Mucosa of gallbladder (tissue), 1 donor: ENCODE results near the gene NEURL1. TPM values are rescaled to one million over a fixed set of nuclear protein-coding genes. Genes with fewer than 3 reads are reported as not detected.
"Not testable (repeated sequence)": the region's sequence is repeated elsewhere in the genome, so short reads cannot be mapped to it uniquely, and the experiment has no call there.

ENCODE experiments used
- DNase-seq: peaks from one replicate; pipeline ENCODE4 v3.0.0-alpha.2; 2020; ENCODE audit warnings: low spot score
- total RNA-seq: library from RNA; stranded (reverse); gene quantifications from one replicate; pipeline ENCODE4 v1.2.1, GENCODE V29; 2021
- donor health status: DM: no; HTN: no; CAD: no.

The NEURL1 gene
- total RNA-seq, 1 donor from 2014 or later, result 4.9 TPM

DNA sequence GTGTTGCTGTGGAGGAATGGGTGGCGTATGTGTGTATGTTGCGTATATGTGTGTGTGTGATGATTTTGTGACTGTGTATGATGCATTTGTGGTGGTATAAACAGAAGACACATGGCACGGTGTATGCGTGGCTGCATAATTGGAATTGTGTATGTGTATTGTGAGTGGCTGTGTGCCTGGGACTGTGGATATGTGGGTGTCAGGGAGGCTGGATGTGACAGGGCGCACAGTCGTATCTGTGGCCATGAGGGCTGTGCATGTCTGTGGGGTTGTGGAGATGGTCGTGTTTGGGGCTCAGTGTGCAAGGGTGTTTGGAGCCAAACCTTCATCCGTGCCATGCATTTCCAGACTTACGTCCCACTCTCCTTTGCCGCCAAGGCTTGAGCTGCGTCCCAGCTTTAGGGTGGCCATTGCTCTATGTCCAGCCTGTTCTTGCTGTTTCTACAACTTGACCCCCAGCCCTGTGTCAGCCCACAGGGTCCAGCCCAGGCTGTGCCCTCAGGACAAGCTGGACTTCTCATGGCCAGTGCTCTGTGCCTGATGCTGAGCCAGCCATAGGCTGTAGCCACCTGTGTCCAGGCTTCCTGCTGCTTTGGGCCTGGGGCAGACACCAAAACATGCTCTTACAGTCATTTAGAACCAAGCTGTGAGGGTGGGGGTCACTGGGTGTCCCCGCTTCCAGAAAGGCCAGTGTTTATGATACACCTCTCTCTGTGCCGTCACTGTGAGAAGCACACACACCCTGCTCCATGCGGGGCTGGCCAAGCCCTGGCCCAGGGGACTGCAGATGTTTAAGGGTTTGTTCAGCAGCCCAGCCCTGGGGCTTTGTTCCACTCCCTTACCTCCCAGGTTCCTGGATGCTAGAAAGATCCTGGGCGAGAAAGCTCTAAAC lies 127.6 kb downstream of the NEURL1 start:
- DNase-seq, result no peak

DNA sequence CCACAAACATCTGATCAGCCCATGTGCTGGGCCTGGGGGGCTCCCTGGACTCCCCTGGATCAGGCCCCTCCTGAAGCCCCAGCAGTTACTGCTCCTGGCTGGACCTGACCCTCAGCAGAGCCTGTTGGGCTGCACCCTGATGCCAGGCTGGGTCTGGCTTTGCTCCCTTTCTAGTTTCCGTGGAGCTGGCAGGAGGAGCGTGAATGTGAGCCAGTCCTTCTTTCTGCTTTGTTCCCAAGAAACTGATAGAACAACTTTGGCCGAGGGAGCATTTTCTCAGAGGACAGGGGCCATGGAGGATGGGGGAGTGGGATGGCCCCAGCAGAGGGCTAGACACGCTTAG lies 128.2 kb downstream of the NEURL1 start:
- DNase-seq, result peak; percentile 31

DNA sequence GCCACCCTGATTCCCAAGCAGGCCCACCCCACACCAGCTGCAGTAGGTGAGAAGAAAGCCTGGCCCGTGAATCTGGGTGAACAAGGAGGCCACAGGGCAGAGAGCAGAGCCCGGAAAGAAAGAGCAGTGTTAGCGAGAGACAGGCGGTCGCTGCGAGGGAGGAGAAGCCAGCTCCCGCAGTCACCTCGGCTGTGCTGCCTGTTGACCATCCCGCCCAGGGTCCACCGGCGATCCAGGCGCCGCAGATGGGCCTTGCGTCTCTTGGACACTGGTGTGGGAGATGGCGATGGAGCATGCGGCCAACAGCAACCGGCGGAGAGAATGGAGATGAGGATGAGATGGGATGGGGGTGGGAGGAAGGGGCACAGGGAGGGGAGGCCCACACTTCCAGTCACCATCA lies 128.8 kb downstream of the NEURL1 start:
- no peak for DNase-seq

DNA sequence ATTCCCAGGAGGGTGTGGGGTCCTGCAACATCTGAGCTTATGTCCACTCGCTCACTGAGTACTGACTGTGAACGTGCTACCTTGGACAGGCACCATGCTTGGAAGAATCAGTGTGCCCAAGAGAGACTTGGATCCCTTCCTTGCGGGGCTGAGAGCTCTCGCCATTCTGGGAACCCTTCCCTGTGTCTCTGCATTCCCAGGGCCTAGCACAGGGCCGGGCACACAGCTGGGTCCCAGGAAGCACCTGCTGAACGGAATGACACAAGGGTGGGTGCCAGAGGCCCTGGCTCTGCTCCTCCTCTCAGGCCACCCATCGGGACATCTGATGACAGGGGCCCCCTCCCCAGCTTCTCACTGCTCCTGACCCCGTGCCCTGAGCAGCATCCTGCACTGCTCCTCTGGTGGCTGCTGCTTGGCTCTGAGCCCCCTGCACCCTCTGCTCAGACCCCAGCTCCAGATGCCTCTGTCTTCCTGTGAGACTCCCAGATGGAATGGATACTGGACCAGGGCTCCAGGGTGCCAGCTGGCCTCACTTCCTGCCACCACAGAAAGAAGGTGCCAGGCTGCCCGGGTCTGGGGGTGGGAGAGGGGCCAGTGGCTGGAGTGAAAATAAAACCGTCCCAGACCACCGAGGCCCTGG lies 129.6 kb downstream of the NEURL1 start:
- DNase-seq, result no peak

DNA sequence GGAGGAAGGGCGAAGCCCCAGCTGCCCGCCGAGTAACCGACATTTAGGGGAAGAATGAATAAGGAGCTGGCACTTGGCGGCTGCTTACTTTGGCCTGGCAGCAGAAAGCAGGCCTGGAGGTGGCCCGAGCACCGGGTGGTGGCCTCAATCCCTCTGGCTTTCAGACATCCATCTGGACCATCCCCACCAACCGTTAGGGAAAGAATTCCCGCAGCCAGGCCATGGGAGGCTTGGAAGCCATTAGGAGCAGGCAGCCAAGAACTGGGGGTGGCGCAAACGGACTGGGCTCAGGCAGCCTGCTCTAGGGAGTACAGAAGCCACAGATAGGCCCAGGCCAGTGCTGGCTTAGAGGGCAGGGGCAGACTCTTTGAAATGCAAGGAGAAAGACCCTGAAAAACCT lies 132.7 kb downstream of the NEURL1 start:
- no peak for DNase-seq

DNA sequence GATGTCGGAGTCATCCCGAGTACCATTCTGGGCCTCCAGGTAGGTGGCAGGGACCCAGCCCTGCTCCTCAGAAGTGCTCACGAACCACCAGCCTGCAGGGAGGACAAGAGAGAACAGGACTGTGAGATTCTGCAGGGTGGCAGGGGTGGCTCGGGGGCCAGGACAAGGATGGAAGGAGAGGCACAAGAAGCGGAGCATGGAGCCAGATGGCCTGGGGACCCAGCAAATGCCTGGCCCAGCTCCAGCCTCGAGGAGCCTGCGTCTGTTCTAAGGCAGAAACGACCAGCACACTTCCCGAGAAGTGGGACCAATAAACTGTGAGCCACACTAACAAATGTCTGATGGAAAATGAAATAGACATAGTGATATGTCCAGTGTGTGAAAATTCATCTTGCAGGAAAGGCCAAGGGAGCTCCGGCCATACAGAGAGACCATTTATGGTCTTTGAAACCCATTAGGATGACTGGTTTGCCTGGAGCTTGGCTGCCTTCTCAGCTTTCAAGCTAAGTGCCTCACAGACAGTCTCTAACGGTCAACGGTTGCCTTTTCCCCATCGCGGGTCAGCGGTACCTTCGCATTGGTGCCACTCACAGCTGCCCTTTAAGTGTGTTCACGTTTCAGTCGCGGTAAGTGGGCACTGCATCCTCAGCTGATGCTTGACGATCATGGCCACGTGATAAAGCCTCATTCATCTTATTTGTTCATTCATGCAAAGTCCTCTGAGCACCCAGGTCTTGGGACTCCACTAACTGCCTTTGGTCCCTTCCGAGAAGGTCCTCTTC lies 133.8 kb downstream of the NEURL1 start:
- no peak for DNase-seq

DNA sequence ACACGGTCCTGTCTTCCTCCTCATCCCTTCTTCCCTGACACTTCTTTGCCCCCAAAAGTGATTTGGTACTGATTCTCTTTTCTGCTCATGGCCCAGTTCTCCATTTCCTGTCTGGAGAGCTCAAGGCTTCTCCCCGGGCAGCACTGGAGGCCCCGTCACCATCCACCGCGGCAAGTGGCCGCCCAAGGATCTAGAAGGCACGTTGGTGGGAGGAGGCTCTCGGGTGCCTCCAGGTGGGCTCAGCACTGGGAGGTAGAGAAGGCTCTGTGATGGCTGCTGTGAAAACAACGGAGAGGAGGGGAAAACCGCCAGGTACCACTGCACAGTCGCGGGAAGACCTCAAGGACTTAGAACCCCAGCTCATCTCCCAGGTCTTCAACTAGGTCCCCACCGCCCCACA lies 134.4 kb downstream of the NEURL1 start:
- no peak for DNase-seq

DNA sequence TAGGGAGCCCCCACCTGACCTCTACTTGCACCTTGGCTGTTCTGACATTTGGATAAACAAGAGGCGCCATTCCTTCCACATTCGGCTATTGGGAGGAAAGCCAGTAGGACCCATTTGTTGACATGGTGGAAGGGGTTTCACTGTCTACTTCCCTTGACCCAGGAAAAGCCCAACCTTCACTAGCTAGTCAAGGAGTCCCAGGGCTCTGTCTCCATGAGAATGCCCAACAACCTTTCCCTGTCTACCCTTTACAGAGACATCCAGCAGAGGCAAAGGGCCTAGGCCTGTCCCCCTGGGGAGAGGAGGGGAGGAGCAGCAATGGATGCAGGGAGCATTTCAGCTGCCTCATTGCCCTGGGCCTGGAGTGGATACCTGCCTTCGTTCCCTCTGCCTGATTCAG lies 136.1 kb downstream of the NEURL1 start:
- DNase-seq, result no peak

DNA sequence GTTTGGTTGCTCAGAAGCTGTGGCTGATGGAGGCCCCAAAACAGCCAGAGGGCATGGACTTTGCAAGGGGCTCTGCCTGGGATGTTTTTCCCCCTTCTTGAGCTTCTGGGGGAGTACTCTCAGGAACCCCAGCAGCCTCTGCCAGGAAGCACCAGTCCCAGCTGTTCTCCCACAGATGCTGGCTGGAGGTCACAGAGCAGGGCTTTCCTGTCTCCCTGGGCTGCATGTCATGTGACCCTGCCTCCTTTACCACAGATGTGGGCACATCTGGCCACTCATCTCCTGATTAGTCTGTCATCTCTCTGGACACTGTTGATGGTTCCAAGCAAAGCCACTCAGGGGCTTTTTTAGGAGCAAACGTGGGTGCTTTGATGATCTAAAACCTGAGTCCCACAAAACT lies 136.7 kb downstream of the NEURL1 start:
- DNase-seq, result no peak

DNA sequence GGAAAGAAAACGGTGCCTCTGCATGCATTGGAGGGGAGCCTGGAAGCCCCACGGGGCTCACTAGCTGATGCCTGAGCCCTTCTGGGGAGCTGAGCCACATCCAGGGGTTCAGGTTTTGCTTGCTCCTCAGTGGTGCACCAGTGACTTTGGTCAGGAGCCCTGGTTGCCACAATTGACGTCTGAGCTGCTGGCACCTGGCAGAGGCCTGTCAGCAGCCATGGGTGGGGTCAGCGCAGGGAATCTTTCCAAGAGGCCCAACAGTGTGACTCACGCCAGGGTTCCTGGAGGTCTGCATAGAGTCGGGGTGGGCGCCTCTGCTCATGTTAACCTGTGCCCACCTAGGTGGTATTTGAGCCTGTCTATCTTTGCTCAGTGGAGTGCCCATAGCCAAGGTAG lies 138.7 kb downstream of the NEURL1 start:
- DNase-seq, result no peak

DNA sequence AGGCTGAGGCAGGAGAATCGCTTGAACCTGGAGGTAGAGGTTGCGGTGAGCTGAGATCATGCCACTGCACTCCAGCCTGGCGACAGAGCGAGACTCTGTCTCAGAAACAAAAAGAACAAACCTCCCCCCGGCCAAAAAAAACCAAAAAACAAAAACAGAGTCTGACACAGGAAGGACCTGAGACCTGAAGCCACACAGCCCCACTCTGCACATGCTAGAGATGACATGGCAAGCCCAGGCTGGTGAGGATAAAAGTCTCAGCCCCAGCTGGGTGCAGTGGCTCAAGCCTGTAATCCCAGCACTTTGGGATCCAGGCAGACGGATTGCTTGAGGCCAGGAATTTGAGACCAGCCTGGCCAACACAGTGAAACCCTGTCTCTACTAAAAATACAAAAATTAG lies 139.4 kb downstream of the NEURL1 start:
- not testable (repeated sequence) for DNase-seq

DNA sequence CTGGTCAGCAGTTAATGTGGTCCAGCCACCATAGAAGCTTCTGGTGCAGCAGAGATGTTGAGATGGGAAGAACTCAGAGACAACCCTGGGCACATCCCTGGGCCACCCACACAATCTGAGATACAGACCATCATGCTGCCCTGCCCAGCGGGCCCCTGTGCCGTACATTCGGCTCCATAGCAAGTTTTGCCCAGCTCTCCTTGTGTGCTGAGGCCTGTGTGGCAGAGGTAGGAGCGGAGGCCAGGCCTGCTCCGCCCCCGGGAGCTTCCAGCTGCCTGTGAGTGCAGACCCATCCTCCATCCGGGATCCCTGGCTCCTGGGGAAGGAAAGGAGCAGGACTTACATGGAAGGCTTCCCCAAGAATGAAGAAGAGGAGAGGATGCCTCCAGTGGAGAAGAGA lies 140.3 kb downstream of the NEURL1 start:
- DNase-seq, result no peak

DNA sequence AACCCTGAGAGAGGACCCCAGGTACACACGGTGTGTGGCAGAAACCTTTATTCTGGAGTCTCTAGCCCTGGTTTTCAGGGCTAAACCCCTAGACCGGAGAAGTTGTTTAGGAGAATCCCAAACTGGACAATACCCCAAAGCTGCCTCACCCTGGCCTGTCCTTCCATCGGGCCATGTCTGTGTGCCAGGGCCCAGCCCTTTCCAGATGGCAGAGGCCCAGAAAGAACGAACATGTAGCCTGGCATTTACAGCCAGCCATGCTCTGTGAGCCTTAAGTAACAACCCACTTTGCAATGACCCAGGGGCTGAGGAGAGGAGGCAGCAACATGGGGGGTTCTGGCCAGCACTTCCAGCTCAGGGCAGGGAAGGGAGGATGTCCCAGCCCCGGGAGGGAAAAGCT lies 142.1 kb downstream of the NEURL1 start:
- no peak for DNase-seq

DNA sequence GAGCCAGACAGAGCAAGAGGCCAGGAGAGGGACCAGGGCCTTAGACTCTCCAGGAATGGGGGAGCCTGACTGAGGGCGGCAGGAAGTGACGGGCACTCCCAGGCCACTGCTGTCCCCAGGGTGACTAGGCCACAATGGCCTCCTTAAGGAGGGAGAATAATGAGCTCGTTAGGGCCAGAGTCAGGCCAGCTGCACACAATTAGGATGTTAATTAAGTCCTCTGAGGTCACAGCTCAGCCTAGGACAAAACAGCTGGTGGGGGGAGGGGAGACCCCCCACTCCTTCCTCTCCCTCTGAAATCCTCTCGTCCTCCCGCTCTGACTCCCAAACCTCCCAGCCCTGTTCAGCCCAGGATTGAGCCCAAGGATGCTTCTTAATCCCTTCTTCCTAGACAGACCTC lies 143.0 kb downstream of the NEURL1 start:
- DNase-seq, result no peak

DNA sequence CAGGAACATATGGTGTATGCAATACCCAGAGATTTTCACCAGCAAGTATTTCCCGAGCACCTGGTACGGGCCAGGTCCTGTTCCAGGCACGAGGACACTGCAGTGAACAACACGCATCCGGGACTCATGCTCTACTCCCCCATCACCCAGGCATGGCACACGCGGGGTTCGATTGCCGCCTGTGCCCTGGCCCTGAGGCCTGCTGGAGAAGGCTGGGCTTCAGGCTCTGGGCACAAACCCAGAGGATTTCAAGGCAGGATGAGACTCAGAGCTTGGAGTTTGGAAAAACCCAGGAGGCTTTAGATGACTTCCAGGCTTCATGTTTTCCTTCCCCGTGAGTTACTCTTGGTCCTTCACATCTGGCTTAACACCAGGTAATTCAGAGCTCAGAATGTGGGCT lies 143.5 kb downstream of the NEURL1 start:
- DNase-seq, result no peak

DNA sequence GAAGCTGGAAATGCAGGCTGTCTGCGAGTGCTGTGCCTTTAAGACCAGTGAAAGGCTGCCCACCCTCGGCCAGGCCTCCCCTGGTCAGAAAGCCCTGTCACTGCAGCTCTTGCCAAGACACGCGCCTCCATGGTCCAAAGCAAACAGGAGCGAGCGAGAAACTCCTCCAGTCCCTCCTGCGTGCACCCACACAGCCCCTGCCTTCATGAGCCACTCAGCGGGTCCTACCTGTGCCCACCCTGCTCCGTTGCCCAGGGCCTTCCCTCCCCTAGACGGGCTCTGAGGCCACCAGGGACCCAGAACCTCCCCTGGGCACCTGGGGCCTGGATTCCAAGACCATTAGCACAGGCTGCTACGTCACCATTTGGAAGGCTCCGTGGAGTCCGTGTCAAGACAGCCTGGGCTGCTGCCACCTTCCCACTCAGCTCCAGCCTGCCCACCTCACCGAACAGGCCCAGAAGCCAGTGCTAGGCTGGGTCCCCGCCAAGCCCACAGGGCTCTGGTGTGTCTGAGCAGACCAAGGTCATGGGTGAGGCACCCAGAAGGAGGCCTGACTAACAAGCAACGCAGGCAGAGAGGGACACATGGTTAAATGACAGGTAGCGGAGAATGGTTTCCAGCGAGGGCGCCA lies 144.5 kb downstream of the NEURL1 start:
- peak; percentile 61 for DNase-seq

DNA sequence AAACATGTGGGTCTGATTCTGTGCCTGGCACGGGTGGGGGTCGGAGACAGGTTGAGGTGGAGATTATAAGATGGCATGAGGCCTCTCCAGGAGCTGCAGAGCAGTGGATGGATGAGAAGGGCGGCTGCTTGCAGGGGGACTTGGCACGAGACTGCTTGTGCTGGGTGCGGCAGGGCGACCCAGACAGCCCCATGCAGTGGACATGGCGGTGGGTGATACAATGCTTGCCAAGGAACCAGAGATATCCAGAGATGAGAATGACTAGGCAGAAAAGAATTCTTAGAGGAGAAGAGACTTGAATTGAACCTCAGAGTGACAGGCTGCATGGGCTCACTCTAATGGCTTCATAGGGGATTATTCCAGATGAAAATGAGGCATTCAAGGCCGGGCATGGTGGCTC lies 145.4 kb downstream of the NEURL1 start:
- no peak for DNase-seq

DNA sequence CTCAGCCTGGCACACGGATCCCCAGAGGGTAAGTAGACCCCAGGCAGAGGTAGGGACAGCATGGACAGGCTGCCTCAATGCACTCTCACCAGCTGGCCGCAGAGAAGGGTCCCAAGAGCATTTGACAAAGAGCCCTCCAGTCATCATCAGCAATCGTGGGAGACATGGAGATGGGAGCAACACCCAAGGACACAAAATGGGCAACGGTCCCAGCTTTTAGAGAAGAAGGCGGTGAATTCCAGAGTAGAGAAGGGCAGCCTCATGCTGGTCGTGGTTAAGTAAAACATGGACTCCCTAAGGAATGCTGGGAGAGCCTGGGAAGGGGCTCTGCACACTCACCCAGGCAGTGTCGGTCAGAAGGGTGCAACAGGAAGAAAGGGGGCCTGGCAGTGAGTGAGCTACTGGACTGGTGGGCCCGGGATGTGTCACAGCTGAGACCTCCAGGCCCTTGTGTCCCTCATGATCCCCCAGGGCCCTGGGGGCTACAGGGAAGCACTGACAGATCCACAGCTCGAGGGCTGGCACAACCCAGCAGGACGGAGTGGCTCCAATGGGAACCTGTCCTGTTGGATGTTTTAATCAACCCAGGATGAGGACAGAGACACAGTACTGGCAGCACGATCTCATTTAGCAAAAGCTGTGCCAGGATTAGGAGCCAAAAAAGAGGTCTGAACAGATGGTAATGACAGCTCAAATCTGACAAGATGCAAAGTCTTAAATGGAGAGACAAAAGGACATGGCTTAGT lies 147.1 kb downstream of the NEURL1 start:
- no peak for DNase-seq

DNA sequence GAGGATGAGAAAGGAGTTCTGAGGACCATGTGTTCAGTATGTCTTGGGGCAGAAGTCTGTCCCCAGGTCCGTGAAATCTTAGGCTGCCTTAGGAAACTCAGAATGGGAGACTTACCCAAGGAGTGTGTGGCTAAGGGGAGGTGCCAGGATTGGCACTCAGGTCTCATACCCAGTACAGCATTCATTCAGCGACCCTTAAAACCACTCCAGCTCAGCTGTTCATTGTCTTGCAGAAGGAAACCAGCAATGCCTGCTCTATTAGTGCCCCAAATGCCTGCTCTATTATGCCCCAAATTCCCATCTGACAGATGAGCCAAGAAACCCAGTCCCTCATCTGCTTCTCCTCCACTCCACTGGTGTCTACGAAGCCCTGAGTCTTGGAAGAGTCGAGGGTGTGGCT lies 147.8 kb downstream of the NEURL1 start:
- no peak for DNase-seq
